Uterus (tissue), 2 donors: Measurements from ENCODE around the gene MMP7.

Source experiments
- POLR2A ChIP-seq, 2 donors: fragments of 450-650 bp; IDR thresholded peaks; one replicate each; pipeline ENCODE4 v1.6.1; 2016; ENCODE audit warnings: antibody characterized with exemption in 2 of 2, mild to moderate bottlenecking in 1 of 2, moderate library complexity in 1 of 2
- TF ChIP-seq, protein P1 (sequence below), 4 experiments: fragments of 200-600 bp in 2 of 4; fragments of 450-650 bp in 2 of 4; sonication (generic) in 2 of 4; IDR thresholded peaks; one replicate each; pipeline ENCODE4 v1.5.1; 2016 to 2019; ENCODE audit warnings: antibody characterized with exemption in 4 of 4, mild to moderate bottlenecking in 2 of 4, moderate library complexity in 1 of 4

DNA sequence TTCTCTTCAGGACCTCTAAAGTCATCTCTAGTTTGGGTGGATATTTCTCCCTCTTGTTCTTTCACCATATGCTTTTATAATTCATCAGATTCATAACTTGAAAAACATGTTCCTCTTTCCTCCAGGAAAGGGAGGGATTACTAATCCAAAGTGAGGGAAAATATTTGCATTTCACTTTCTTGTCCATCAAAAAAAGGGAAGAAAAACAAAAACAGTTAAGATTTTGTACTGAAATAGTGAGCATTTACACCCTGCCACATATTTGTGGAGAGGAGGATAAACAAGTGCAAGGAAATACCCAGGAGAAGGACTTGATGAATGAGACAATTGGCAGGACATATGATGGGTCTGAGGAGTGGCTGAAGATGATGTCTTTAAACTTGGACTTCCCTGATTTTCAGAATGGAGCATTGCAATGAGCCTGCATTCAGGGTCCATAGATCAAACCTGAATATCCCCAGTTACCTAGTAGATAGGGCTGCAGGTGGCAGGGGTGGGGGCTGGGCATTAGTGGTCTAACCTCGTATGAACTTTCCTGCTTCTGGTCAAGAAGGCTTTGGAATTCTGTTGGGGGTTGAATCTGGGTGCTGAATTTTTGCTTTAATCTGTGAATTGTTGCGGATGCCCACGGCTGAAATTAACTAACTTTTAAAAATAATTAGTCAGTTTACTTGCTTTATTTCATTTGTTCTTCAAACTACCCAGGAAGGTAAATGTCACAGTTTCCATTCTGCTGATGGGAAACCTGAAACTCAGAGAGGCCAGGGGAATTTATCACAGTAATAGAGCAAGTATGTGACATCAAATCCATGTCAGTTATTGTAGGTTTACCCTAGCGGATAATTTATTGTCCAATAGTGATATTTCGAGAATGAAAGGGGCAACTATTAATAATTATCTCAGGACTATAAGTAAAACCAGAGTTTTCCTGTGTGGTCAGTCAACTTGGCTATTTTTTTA, 41.1 kb downstream of the MMP7 start:
- TF ChIP-seq, protein P1, sequence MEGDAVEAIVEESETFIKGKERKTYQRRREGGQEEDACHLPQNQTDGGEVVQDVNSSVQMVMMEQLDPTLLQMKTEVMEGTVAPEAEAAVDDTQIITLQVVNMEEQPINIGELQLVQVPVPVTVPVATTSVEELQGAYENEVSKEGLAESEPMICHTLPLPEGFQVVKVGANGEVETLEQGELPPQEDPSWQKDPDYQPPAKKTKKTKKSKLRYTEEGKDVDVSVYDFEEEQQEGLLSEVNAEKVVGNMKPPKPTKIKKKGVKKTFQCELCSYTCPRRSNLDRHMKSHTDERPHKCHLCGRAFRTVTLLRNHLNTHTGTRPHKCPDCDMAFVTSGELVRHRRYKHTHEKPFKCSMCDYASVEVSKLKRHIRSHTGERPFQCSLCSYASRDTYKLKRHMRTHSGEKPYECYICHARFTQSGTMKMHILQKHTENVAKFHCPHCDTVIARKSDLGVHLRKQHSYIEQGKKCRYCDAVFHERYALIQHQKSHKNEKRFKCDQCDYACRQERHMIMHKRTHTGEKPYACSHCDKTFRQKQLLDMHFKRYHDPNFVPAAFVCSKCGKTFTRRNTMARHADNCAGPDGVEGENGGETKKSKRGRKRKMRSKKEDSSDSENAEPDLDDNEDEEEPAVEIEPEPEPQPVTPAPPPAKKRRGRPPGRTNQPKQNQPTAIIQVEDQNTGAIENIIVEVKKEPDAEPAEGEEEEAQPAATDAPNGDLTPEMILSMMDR (IDR thresholded peaks at IDR 0.05), result no peak
- no peak for TF ChIP-seq POLR2A (IDR thresholded peaks at IDR 0.05)
